HG03439 (cell line): ENCODE results near the gene MBNL1.

Source experiments
- ATAC-seq: cut with Tn5 transposase; IDR thresholded peaks from one replicate; pipeline ENCODE4 v1.9.1; 2021; ENCODE audit warnings: mild to moderate bottlenecking, moderate library complexity; ENCODE audit not compliant: unreplicated experiment

Gene MBNL1

DNA sequence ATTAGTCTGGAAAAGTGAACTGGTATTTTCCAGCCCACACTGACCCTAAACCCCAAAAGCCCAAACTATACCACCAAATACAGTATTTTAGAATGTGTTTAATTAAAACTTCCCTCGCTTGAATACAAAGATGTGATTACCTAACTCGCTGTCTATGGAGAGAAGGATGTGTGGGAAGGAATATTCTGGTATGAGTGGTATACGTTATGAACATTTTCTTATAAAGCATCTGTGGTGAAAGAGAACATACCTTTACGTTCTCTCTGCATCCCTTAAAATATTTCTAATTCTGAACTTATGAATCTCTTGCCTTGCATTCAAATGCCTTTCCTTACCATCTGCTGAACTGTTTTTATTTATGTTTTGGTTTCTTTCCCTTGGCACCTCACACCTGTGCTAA is 201.4 kb downstream of the MBNL1 start:
- no peak for ATAC-seq

DNA sequence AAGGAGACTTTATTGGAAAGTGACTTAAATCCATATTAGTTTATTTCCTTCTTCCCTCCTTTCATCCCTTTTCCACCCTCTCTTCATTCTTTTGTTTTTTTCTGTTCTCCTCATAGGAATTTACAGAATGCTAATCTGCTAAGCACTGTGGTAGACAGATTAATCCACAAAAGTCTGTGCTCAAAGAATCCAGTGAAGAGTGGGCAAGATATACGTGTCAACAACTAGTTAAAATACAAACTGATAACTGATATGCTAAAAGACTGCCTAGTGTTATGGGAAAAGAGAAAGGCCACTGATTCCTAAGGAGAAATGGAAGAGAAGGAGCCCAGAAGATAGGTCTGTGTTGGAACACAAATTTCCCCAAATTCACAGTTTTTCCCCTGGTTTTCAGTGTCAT is 202.2 kb downstream of the MBNL1 start:
- no peak for ATAC-seq

DNA sequence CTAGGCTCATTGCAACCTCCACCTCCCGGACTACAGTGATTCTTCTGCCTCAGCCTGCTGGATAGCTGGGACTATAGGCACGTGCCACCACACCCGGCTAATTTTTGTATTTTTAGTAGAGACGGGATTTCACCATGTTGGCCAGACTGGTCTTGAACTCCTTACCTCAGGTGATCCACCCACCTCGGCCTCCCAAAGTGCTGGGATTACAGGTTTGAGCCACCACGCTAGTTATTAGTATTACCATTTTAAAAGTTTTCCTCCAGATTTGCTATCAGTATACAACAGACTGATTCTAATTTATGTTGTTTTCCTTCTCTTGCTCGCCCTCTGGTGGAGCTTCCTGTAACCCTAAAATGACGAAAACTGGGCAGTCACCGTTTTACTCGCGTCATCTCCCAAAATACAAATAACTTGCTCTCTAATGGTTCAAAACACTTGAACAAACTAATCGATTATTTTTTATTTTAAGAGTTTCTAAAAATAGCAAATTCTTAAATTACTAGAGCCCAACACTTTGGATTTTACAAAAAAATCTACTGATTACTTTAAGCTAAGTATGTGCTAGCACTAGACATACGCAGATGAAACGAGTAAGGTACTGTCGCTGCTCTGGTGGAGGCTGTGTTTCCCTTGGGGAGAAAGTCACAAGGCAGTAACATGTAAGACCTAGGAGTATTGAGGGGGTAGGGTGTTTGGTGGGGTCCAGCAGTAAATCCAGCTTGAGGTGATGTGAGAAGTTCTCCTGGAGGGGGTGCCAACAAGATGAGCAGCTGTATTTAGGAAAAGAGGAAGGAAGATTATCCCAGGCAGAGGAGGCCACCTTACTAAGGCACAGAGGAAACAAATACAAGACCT is 203.3 kb downstream of the MBNL1 start:
- peak; percentile 80 for ATAC-seq

- ATAC-seq: no peak
These were observed 203.9 kb downstream of the MBNL1 start for GRCh38 chr3:152472672-152472954.

GRCh38 chr3:152474585-152474984 is 205.9 kb downstream of the MBNL1 start:
- ATAC-seq: peak; percentile 51

DNA sequence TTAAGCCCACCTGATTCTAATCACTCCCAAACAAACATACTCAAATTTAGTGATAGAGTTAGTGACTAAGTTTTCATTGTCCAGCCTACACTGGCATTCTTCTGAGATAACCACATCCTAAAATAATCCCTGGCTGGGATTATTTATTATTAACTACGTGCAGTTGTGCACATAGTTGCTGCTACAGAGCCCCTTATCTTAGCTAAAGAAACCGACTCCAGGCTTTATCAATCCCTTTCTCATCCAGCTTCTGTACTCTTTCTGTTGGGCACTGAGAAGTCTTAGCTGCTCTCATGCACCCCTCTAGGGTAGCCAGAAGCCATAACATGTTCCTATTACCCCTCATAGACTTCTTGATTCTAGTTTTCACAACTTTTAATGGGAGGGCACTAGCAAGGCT is 208.7 kb downstream of the MBNL1 start:
- ATAC-seq: no peak

DNA sequence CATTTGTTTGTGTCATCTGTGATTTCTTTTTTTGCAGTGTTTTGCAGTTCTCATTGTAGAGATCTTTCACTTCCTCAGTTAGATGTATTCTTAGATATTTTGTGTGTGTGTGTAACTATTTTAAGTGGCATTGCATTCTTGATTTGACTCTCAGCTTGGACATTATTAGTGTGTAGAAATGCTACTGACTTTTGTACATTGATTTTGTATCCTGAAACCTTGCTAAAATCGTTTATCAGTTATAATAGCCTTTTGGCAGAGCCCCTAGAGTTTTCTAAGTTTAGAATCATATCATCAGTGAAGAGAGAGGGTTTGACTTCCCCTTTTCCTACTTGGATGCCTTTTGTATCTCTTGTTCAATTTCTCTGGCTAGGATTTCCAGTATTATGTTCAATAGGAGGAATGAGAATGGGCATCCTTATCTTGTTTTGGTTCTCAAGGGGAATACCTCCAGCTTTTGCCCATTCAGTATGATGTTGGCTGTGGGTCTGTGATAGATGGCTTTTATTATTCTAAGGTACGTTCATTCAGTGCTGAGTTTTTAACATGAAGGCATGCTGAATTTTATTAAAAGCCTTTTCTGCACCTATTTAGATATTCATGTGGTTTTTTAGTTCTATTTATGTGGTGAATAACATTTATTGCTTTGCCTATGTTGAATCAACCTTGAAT is 211.7 kb downstream of the MBNL1 start:
- peak; percentile 91 for ATAC-seq

DNA sequence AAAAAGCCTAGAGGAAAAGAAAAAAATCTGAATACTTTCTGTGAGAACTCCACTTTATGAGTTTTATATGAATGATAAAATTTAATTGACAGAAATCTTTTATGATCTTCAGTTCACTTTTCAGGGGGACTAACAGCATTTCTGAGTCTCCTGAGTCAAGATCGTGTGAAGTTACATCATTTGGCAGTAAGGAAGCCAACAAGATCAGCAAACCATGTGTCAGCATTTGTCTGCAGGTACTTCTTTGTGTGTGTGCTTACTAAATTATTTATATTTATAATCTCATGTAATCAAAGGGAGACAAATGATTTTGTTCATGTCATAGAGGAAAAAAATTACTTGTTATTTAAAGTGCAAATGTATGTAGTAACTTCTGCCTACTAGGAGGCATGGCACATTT is 217.6 kb downstream of the MBNL1 start:
- no peak for ATAC-seq

- no peak for ATAC-seq
These were observed 219.7 kb downstream of the MBNL1 start for GRCh38 chr3:152488449-152488848.

- no peak for ATAC-seq
These were observed 223.2 kb downstream of the MBNL1 start for GRCh38 chr3:152491922-152492321.

DNA sequence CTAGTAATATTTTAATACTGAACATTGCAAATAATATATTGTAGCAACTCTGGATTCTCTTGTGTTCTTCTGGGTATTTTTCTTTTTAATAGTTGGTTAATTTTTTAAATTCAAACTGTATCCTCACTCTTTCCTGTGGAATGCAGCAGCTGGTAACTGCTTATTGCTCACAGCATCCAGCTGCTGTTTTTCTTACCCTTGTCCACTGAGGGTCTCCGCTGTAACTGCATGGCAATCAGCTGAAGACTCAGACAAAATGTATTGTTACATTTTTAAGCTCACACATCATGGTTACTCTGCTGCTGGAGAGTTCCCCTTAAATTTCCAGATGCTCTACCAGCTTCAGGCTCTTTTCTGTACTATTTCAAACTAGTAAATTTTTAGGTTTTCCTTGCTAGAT is 227.6 kb downstream of the MBNL1 start:
- ATAC-seq: no peak

DNA sequence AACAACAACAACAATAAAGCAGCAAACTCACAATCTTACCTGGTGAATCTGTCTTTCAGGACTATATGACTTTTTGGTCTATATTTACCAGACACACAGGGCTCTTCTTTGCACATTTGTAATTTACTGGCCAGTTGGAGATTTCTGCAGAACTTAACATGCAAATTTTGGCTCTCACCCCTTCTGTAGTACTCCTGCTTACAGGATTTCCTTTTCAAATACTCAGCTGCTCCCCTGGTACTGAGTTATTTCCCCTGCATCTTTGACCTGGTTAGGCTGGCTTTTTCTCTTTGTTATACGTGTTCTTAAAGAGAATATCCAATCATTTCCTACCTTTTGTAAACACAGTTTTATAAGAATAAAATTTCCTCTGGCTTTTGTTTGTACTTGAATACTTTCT is 228.0 kb downstream of the MBNL1 start:
- no peak for ATAC-seq

GRCh38 chr3:152497457-152497856 is 228.7 kb downstream of the MBNL1 start:
- no peak for ATAC-seq

DNA sequence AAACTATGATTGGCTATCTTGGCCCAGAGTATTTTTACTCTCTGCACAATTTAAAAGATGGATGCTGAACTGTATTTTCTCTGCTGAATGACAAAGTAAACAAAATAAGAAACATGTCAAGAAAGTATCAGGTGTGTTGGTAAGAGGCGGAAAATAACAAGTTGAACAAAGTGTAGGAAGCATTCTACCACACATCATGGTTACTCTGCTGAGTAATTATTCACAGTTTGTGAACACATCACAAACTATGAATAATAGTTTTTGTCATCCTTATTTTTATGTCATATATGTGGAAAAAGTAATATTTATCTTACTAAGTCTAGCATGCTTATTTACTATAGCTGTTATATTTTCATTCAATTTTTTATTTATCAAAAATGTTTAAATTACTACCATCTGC is 229.2 kb downstream of the MBNL1 start:
- no peak for ATAC-seq

- no peak for ATAC-seq
These were observed 231.2 kb downstream of the MBNL1 start for GRCh38 chr3:152499791-152500385.

GRCh38 chr3:152505926-152506325 is 237.2 kb downstream of the MBNL1 start:
- peak; percentile 88 for ATAC-seq

GRCh38 chr3:152508705-152509104 is 240.0 kb downstream of the MBNL1 start:
- ATAC-seq: no peak

DNA sequence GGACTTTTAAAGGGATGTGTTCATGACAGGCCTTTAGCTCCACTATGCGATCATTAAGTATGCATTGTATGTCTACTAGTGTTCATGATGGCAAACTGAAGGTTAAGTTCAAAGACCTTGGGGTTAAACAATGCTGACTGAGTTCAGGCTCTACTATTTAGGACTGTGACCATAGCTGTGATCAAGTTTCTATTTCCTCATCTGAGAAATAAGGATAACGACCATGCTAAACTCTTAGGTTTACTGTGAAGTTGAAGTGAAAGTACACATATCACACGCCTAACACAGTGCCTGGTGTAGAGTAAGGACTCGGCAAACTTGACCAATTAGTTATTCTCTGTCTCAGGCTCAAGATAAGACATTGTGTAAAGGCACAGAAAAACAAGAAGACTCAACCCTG is 243.2 kb downstream of the MBNL1 start:
- peak; percentile 71 for ATAC-seq

DNA sequence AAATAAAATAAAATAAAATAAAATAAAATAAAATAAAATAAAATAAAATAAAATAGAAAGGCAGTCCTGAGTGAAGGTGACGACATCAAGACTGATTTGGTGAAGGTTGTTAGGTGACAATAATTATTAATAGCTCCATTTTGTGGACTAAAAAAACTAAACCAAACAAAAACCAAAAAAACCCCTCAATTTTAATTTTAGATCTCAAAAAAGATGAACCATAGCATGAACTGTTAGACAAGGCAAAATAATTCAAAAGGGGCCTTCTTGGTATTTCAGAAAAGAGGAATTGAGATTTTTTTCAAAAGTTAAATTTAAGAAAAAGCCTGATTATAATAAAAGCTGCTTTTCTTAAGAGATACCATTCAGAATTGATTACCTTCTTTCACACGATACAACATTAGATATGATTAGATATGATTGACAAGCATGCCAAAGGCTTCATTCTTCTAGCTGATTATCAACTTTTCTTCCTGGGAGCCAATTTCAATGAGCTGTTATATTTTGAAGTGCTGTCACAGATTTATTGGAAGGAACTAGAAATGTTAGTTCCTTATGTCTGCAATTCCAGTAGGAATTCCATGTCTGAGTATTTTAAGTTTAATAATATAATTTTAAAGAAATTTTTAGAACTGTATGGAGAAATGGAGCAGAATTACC is 244.7 kb downstream of the MBNL1 start:
- ATAC-seq: no peak
